HCT116 (cell line): ENCODE measurements around the gene PRKAA2.

Experiments
- POLR2A ChIP-seq: IDR thresholded peaks from 2 replicates; pipeline ENCODE4 v1.7.0; 2011; ENCODE audit warnings: borderline replicate concordance; ENCODE audit not compliant: insufficient read depth, insufficient read length; ENCODE audit errors: extremely low read depth
- RAD21 ChIP-seq: IDR thresholded peaks from 2 replicates; pipeline ENCODE4 v1.6.1; 2012; ENCODE audit warnings: low read depth, mild to moderate bottlenecking
- SP1 ChIP-seq: IDR thresholded peaks from 2 replicates; pipeline ENCODE4 v1.6.1; 2012; ENCODE audit warnings: low read depth
- TCF7L2 ChIP-seq: IDR thresholded peaks from 2 replicates; pipeline ENCODE4 v1.7.0; 2011; ENCODE audit warnings: borderline replicate concordance, inconsistent platforms; ENCODE audit not compliant: insufficient read depth, insufficient read length; ENCODE audit errors: extremely low read depth
- TF ChIP-seq, protein P1 (sequence below): IDR thresholded peaks from 2 replicates; pipeline ENCODE4 v1.6.1; 2011; ENCODE audit warnings: mild to moderate bottlenecking, low read length, moderate library complexity; ENCODE audit not compliant: insufficient replicate concordance; ENCODE audit errors: extremely low read depth

DNA sequence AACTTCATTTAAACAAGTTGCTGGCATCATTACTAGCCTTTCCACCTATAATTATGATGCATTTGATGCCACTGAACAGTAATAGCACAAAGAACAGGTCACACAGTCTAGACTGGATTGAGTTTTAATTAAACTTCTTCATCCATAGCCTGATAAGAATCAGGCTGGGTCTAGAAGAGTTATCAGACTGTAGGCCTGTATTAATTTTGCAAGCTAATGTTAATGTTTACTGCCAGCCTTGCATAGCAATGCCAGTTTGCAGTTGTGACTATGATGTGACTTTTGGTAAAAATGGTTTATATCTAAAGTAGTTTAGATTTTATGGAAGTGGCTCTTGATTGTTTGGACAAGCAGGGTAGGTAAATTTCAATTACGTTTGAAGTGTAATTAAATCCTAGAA is 68.0 kb downstream of the PRKAA2 start:
- TF ChIP-seq RAD21: no peak
- TF ChIP-seq SP1: no peak
- TF ChIP-seq POLR2A: no peak
- TF ChIP-seq, protein P1, sequence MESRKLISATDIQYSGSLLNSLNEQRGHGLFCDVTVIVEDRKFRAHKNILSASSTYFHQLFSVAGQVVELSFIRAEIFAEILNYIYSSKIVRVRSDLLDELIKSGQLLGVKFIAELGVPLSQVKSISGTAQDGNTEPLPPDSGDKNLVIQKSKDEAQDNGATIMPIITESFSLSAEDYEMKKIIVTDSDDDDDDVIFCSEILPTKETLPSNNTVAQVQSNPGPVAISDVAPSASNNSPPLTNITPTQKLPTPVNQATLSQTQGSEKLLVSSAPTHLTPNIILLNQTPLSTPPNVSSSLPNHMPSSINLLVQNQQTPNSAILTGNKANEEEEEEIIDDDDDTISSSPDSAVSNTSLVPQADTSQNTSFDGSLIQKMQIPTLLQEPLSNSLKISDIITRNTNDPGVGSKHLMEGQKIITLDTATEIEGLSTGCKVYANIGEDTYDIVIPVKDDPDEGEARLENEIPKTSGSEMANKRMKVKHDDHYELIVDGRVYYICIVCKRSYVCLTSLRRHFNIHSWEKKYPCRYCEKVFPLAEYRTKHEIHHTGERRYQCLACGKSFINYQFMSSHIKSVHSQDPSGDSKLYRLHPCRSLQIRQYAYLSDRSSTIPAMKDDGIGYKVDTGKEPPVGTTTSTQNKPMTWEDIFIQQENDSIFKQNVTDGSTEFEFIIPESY: no peak
- no peak for TF ChIP-seq TCF7L2
